ENCODE measurements around the gene TSPAN7.

GRCh38 chrX:38641197-38641596, 79.9 kb downstream of the TSPAN7 start:
- TF ChIP-seq SUZ12 (IDR thresholded peaks at IDR 0.05; ENCODE audit: extremely low read depth, insufficient read depth, insufficient read length): no peak
- no peak for TF ChIP-seq YY1 (IDR thresholded peaks at IDR 0.05; ENCODE audit: insufficient read depth, insufficient read length)
